ENCODE data around the gene MIP. TPM values are rescaled to one million over a fixed set of nuclear protein-coding genes. Genes with fewer than 3 reads are reported as not detected.

The MIP gene
- total and polyA plus RNA-seq, 2 donors (not counting 3 experiments of a cell fraction or from before 2014, with no cell fraction given), result 0.18 TPM; not detected in 1

DNA sequence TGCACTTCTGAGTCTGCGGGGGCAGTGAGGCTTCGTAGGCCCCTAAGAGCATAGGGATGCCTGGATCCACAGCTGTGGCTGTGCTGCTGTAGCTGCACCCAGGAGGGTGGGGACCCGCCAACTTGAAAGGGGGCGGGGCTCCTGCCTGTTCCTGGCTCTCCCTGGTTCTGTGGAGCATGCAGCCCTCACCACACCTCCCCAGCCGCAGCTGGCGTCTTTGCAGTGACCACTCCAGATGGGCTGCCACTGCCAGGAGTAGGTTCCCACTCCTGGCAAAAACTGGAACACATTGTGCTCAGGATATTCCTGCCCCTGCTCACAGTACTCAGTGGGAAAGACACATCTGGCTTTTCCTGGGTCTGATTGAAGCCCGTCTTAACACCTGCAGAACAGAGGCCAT is 41.1 kb downstream of the MIP start:
- CTCF ChIA-PET, result interaction anchor here (1.1 kb wide), 1 partner anchor 46 kb away, joined by 3 read pairs; no protein-coding TSS in a partner anchor
- no TSS peak for BruUV-seq (replicated peaks)
- no peaks in the 10 kb centered on the region for H3K27me3 ChIP-seq (ENCODE audit: control insufficient read depth in 2 of 2, insufficient read depth in 2 of 2, low read length in 2 of 2)
- intact Hi-C loops (cut with micrococcal nuclease) (no loop called here), dilution Hi-C loops (cut with MboI; ENCODE audit: extremely low pct_ligation_motif_present, low sequenced_read_pairs) (no loop called here)
- no peak overlapping the region for H2AFZ ChIP-seq (ENCODE audit: low read depth, low read length)
- no peaks in the 10 kb centered on the region for H3K9me3 ChIP-seq (replicated peaks; ENCODE audit: control insufficient read depth, insufficient read depth, low read length)
- POLR2A ChIA-PET, result no interaction called here
- no peak overlapping the region for H3K4me2 ChIP-seq (ENCODE audit: insufficient read depth, low read length)
- no peaks in the 10 kb centered on the region for H3K4me1 ChIP-seq (ENCODE audit: control insufficient read depth, extremely low read depth, insufficient read depth, low read length)
- FAIRE-seq (no peak), DNase-seq (ENCODE audit: low read depth, low spot score) (no peak)
- no peak overlapping the region for H3K27ac ChIP-seq (ENCODE audit: insufficient read depth, low read depth, low read length)
- no peak overlapping the region for H3K4me3 ChIP-seq (replicated peaks in 1 of 3; ENCODE audit: insufficient read depth in 1 of 3, low read depth in 1 of 3, low read length in 3 of 3)
- TF ChIP-seq GATA2 (IDR thresholded peaks at IDR 0.05; ENCODE audit: insufficient read depth, insufficient read length, low read depth, low read length) (no peak), POLR2AphosphoS5 (IDR thresholded peaks at IDR 0.05; ENCODE audit: insufficient read depth, low read depth, low read length) (no peak), MYC (IDR thresholded peaks at IDR 0.05; ENCODE audit: low read depth, low read length) (no peak), EZH2 (IDR thresholded peaks at IDR 0.05; ENCODE audit: borderline replicate concordance, low read depth, low read length, severe bottlenecking) (no peak), FOS (IDR thresholded peaks at IDR 0.05; ENCODE audit: borderline replicate concordance, insufficient read depth, low read length) (no peak), JUN (IDR thresholded peaks at IDR 0.05; ENCODE audit: borderline replicate concordance, insufficient read depth, insufficient read length, low read depth) (no peak), POLR2A (IDR thresholded peaks at IDR 0.05; ENCODE audit: low read depth, low read length) (no peak)
- TF ChIP-seq, protein P1, sequence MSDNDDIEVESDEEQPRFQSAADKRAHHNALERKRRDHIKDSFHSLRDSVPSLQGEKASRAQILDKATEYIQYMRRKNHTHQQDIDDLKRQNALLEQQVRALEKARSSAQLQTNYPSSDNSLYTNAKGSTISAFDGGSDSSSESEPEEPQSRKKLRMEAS (IDR thresholded peaks at IDR 0.05; ENCODE audit: insufficient read depth, insufficient read length), result no peak
- TF ChIP-seq, protein P2, sequence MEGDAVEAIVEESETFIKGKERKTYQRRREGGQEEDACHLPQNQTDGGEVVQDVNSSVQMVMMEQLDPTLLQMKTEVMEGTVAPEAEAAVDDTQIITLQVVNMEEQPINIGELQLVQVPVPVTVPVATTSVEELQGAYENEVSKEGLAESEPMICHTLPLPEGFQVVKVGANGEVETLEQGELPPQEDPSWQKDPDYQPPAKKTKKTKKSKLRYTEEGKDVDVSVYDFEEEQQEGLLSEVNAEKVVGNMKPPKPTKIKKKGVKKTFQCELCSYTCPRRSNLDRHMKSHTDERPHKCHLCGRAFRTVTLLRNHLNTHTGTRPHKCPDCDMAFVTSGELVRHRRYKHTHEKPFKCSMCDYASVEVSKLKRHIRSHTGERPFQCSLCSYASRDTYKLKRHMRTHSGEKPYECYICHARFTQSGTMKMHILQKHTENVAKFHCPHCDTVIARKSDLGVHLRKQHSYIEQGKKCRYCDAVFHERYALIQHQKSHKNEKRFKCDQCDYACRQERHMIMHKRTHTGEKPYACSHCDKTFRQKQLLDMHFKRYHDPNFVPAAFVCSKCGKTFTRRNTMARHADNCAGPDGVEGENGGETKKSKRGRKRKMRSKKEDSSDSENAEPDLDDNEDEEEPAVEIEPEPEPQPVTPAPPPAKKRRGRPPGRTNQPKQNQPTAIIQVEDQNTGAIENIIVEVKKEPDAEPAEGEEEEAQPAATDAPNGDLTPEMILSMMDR (IDR thresholded peaks at IDR 0.05; ENCODE audit: extremely low read depth in 1 of 2, insufficient read depth in 1 of 2, low read depth in 1 of 2, low read length in 2 of 2), result no peak
- H3K36me3 ChIP-seq (ENCODE audit: control insufficient read depth in 2 of 2, extremely low read depth in 1 of 2, insufficient read depth in 2 of 2, low read length in 2 of 2), result peaks cover 3 to 6% of the 10 kb centered on the region in 2 experiments
- H3K9ac ChIP-seq (replicated peaks; ENCODE audit: extremely low read depth, insufficient read depth, low read length), result no peak overlapping the region
- no peaks in the 10 kb centered on the region for H4K20me1 ChIP-seq (replicated peaks; ENCODE audit: control insufficient read depth, extremely low read depth, insufficient read depth, low read length)
- no peaks in the 10 kb centered on the region for H3K9me1 ChIP-seq (replicated peaks; ENCODE audit: control insufficient read depth, extremely low read depth, insufficient read depth, low read length)
- H3K79me2 ChIP-seq (ENCODE audit: control insufficient read depth, insufficient read depth, low read length), result no peaks in the 10 kb centered on the region
